SIG-M5 (cell line): ENCODE measurements around the gene DOP1B.
"Not testable (repeated sequence)": the region's sequence is repeated elsewhere in the genome, so short reads cannot be mapped to it uniquely, and the experiment has no call there.

Source experiments
- DNase-seq: peaks from one replicate; lab custom pipeline; 2025; lab: John Stamatoyannopoulos, UW

Gene DOP1B

DNA sequence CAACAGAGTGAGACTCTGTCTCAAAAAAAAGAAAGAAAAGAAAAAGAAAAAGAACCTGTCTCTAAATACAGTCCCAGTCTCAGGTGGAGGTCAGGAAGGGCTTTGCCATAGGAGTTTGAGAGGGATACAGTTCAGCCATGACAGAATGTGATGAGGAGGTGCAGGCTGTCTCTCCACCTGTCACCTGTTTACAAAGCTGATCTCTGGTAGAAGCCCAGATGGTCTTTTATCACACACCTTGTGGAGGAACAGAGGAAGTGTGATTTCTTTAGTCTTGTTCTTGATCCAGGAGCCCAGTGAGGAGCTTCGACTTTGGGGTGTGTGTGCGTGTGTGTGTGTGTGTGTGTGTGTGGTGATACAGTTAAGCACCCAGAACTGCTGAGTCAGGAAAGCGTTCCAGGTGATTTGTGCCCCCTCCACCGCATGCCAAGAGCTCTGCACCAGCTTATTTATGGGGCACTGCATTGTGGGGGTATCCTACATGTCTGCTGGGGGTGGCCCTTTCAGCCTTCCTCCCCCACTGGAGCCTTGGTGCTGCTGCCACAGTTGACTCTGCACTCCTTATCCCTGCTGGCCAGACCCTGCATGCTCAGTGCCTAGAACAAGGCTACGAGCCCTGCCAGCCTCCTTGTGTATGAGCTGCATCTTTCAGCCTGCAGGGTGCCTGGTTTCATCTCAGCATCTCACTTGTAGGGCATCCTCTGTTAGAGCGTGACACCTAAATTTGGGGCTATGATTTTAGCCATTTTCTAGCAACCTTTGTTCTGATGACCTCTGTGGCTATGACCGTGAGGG lies 19.3 kb downstream of the DOP1B start:
- no peak for DNase-seq

DNA sequence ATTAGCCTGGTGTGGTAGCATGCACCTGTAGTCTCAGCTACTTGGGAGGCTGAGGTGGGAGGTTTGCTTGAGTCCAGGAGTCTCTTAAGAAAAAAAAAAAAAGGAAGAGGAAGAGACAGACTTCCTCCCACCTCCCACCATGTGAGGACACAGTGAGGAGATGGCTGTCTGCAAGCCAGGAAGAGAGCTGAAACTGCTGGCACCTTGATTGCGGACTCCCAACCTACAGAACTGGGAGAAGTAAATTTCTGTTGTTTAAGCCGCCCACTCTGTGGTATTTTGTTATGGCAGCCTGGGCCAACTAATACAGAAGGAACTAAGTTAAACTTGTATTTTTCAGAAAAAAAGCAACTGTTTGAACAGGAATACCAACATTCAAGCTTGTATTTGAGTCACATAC lies 21.7 kb downstream of the DOP1B start:
- no peak for DNase-seq

DNA sequence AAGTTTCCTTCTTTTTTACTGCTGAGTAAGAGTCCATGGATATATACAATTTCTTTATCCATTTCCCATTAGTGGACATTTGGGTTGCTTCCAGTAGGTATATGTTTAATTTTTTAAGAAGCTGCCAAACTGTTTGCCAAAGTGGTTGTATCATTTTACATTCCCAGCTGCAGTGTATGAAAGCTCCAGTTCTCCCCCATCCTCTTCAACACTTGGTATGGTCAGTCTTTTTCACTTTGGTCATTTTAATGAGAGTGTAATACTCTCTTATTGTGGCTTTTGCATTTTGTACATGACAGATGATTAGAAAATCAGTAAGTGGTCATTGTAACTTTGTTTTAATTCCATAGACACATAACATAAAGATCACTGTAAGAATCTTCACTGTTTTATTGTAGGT lies 22.5 kb downstream of the DOP1B start:
- no peak for DNase-seq

GRCh38 chr21:36180963-36181362 lies 24.3 kb downstream of the DOP1B start:
- DNase-seq = no peak

DNA sequence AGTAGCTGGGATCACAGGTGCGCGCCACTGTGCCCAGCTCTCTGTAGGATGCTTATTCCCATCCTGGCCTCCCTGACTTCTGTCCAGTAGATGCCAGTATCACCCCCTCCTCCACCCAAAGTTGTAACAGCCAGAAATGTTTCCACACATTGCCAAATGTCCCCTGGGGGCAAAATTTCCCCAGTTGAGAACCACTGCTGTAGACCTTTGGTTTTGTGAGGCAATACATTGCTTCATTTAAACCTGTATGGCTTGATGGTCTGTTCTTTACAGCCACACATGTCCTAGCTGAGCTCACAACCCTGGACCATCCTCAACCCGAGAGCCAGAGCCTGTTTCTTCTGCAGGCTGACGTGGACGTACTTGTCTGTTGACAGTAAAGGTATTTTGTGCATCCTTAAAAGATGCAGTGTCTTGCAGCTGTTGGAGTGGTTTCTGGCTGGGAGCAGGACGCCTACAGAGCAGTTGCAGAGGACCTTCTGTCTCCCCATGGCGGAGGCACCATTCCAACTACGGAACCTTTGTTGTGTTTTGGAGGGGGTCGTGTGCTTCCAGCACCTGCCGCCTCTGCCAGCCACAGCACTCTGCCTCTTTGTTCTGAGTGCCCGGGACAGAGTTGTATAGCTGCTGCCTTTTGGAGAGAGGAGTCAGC lies 26.6 kb downstream of the DOP1B start:
- DNase-seq = no peak

DNA sequence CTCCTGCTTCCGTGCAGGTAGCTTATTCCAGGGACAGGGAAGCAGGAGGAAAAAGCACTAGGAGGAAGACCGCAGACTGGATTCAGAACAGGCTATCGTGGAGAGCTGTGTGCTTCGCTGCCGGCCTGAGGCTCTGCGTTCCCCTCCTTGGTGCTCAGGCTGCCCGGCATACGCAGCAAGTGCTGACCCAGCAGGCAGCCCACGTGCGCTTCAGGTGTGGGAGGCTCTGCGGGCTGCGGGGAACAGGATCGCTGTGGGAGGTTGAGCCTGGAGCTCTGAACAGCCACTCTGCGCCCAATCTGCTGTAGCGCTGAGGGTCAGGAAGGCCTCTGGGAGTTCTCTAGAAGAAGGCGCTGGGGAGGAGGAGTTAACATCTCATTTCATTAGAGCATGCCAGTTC lies 27.9 kb downstream of the DOP1B start:
- no peak for DNase-seq

DNA sequence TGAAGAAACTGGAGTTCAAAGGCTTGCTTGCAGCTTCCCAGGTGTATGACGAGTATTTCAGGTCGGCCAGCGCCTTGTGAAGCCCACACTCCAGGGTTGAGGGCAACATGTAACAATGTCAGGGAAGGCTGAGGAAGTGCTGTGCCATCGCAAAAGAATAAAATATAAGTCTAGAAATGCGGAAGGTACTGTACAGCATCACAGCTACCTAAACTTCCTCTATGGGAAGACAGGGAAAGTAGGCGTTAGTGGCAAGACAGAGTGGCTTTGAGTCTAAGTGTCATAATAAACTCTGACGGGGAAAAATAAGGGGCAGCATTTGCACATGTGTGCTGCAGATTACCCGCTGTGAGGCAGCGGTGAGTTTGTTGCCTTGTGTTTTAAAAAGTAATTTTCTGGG lies 28.9 kb downstream of the DOP1B start:
- no peak for DNase-seq

DNA sequence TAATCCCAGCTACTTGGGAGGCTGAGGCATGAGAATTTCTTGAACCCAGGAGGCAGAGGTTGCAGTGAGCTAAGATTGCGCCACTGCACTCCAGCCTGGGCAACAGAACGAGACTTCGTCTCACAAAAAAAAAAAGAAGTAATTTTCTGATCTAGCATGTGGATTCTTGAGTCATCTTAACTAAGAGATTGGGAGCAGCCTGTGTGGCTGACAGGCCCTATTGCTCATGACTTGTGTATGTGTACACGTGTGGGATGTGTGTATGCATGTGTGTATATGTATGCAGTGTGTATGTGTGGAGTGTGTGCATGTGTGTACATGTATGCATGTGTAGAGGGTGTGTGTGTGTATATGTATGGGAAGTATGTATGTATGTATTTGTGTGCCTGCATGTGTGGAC lies 29.5 kb downstream of the DOP1B start:
- no peak for DNase-seq

- no peak for DNase-seq
These were observed 30.1 kb downstream of the DOP1B start for GRCh38 chr21:36186506-36187399.

DNA sequence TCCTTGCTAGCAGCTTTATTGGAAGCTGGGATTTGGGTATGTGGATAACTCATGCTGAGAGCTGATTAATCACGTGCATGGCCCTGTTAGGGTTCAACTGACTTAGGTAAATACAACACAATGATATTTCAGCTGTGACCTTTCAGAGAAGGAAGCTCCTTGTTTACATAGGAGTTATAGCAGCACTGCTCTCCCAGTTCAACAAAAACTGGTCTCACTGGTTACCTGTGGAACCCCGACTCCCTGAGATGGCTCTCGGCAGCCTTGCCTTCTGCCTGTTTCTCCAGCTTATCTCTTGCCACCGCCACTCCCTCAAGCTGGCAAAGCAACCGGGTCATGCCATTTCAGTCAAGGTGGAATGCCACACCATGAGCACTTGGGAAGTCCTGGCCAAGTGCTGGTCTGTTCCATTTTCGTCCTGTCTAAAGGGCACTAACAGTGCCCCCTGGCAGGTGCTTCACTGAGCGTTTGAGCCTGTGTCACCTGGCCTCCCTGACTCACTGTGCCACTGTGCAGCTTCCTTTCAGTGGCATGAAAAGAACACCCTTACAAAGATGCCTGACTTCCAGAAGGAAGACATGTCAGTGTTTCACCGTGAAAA lies 31.6 kb downstream of the DOP1B start:
- DNase-seq = no peak

- no peak for DNase-seq
These were observed 32.3 kb downstream of the DOP1B start for GRCh38 chr21:36188937-36189336.

GRCh38 chr21:36190736-36191135 lies 34.1 kb downstream of the DOP1B start:
- no peak for DNase-seq

DNA sequence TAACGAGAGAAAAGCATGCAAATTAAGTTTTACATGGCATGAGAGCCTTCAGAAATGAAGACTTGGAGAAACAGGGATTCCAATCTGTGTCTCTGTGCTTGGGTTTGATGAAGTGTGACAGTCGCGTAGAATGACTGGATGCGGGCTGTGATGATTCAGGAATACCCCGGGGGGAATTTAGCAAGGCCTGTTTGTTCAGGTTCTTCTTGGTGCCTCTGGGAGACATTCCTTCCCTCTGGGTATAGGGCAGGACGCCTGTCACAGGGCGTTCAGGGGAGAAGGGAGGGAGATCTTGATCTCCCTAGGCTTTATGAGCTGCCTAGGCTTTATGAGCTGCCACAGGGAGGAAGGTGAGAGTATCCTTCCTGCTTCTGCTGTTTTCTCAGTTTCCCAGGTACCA lies 36.6 kb downstream of the DOP1B start:
- no peak for DNase-seq

DNA sequence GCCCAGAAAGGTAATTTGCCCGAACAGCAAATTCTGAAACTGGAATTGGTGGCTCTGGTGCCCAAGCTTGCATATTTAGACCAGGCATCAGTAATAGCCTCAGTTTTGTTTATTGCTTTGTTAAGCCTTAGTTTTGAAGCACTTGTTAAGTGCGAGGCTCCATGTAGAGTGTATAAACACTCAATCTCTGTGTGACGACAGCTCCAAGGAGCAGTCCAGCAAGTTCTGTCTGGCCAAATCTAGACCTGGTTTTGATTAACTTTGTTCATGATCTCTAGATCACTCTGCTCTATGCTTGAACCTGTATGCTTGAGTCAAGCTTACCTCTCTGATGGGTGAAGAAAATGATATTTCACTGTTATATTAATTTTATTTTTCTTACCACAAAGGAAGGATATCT lies 37.4 kb downstream of the DOP1B start:
- no peak for DNase-seq

DNA sequence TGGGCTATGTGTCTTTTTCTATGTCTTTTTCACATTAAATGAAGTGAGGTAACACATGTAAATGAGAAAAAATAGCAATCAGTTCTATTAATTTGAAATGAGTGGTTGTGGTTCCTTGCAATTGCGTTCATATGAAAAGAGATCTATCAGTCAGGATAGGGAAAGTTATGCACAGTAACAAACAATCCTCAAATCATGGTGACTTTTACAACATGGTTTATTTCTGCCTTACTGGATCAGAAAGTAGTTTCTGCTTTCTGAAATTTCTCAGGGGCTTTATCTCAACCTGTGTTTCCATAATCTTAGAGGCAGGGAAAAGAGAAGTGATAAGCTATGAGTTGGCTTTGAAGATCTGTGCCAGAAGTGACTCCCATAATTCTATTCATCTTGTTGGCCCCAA lies 39.0 kb downstream of the DOP1B start:
- no peak for DNase-seq

DNA sequence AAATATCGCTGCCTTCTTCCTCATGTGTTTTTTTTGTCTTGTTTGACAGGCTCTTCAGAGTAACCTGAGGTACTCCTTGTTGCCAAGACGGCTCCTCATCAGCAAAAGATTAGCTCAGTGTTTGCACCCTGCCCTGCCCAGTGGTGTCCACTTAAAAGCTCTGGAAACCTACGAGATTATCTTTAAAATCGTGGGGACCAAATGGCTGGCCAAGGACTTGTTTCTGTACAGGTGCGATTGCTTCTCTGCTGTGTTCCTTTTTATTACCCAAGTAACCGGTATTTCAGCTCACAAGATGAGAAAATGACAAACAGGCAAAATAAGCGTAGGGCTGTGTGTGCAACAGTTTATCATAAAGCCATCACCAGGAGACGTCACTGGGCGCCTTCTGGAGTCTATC lies 42.4 kb downstream of the DOP1B start:
- no peak for DNase-seq

DNA sequence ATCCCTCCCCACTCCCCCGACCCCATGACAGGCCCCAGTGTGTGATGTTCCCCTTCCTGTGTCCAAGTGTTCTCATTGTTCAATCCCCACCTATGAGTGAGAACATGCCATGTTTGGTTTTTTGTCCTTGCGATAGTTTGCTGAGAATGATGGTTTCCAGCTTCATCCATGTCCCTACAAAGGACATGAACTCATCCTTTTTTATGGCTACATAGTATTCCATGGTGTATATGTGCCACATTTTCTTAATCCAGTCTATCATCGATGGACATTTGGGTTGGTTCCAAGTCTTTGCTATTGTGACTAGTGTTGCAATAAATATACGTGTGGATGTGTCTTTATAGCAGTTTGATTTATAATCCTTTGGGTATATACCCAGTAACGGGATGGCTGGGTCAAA lies 43.0 kb downstream of the DOP1B start:
- not testable (repeated sequence) for DNase-seq

- DNase-seq = no peak
These were observed 43.5 kb downstream of the DOP1B start for GRCh38 chr21:36200081-36200561.

- no peak for DNase-seq
These were observed 46.3 kb downstream of the DOP1B start for GRCh38 chr21:36202726-36203602.

DNA sequence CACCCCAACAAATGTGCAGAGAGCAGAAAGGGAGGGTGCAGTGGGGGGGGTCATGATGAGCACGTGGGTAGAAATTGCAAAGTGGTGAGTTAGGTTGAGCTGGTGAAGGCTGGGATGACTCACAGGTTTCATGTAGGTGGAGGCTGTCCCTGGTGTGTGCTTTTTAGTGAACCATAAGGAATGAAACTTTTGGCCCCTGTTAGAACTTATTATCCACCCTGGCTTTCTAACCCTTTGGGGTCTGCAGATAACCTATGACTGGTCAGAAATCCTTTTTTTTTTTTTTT lies 46.9 kb downstream of the DOP1B start:
- DNase-seq = no peak

- no peak for DNase-seq
These were observed 48.4 kb downstream of the DOP1B start for GRCh38 chr21:36204980-36205379.
